Activated naive CD4-positive, alpha-beta T cell treated with anti-CD3 and anti-CD28 coated beads for 36 hours (primary cell): ENCODE measurements around the gene HMGN1. TPM values are rescaled to one million over a fixed set of nuclear protein-coding genes. Genes with fewer than 3 reads are reported as not detected.

Experiments used
- CTCF ChIA-PET: fragments of 350-600 bp; sonication (Branson Sonifier 250); formaldehyde crosslinking; loops from one replicate; lab custom pipeline; 2021; ENCODE audit warnings: antibody characterized with exemption; lab: Charles Lee
- DNase-seq: peaks from one replicate; pipeline ENCODE4 v3.0.0-alpha.2; 2020
- H3K27ac Mint-ChIP-seq: one replicate; pipeline ENCODE4 v1.8.0; 2021; ENCODE audit warnings: mild to moderate bottlenecking, mixed read lengths
- H3K27me3 Mint-ChIP-seq: one replicate; pipeline ENCODE4 v1.8.0; 2021; ENCODE audit warnings: low read depth, mixed read lengths
- H3K36me3 Mint-ChIP-seq: one replicate; pipeline ENCODE4 v1.8.0; 2021; ENCODE audit warnings: low read depth, mixed read lengths
- H3K4me1 Mint-ChIP-seq: one replicate; pipeline ENCODE4 v1.8.0; 2021; ENCODE audit warnings: low read depth, mixed read lengths
- H3K4me3 Mint-ChIP-seq: one replicate; pipeline ENCODE4 v1.8.0; 2021; ENCODE audit warnings: mild to moderate bottlenecking, moderate library complexity, mixed read lengths
- H3K9me3 Mint-ChIP-seq: one replicate; pipeline ENCODE4 v1.8.0; 2021; ENCODE audit warnings: mixed read lengths
- intact Hi-C: fragments of 100-400 bp; cut with micrococcal nuclease; formaldehyde crosslinking; loops from one replicate; pipeline ENCODE4 v1.15.1; 2023
- total RNA-seq, 2 experiments: library from RNA; stranded (reverse); gene quantifications; one replicate each; pipeline ENCODE4 v1.2.3, GENCODE V29; 2021

Gene HMGN1
- total RNA-seq, 2 experiments from 2014 or later: 527 to 529 TPM

DNA sequence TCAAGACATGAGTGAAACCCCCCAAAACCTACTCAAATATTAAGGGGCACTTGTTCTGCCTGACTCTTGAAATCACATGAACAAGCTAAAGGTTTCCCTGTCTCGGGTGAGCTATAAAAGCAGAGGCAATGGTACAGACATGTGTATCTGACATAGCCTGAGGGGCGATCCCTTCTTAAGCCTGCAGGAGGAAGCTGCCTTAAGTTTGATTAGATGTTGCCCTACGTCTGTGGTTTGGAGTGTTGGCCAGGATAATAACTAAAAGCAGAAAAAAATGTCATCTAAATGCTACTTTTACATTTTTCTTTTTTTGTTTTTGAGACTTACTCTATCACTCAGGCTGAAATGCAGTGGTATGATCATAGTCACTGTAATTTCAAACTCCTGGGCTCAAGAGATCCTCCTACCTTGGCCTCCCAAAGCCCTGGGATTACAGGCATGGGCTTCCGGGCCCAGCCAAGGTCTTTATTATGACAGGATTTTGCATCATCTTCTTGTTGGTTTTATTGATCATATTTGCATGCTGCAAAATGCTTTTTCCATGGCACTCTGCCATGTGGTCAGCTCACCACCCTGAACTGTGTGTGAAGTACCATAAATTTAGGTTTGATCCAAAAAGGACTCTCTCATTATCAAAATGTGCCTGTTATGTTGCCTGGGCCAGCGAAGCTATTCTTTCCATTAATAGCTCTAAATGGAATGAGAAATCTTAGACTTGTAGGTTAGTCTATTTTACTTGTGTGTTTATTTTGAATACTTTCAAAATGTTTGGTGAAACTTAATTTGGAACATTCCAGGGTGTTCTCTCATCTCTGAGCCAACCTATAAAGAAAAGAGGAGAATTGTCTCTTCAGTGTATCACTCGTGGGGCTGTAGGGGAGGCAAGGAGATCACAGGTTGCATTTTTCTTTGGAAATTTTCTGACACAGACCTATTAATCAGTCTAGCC lies 15.0 kb upstream of the HMGN1 start:
- H3K4me1 Mint-ChIP-seq: no peaks in the 10 kb centered on the region
- DNase-seq: no peak
- H3K9me3 Mint-ChIP-seq: no peaks in the 10 kb centered on the region
- H3K27me3 Mint-ChIP-seq: no peaks in the 10 kb centered on the region
- H3K27ac Mint-ChIP-seq: no peak overlapping the region
- intact Hi-C loops: no loop called here
- no peak overlapping the region for H3K4me3 Mint-ChIP-seq
- CTCF ChIA-PET: interaction anchor here (0.6 kb wide), 1 partner anchor 618 kb away, joined by 3 read pairs; no protein-coding TSS in a partner anchor
- H3K36me3 Mint-ChIP-seq: no peaks in the 10 kb centered on the region

DNA sequence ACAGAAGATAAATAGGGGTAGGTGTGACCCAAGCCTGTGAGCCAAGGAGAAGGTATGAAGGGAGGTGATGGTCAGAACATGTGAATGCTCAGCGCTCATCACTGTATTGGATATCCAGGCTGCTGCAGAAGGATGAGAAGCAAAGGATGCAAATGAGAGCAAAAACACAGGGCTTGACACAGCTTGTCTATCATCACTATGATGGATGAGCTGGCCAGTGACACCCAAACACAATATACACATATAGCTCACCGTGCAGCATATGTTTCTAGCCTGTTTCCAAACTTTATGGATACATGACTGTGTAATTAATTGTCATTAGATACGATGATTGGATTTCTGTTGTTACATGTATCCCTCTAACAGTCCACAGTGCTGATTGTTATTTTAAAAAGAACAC lies 13.8 kb upstream of the HMGN1 start:
- intact Hi-C loops: no loop called here
- CTCF ChIA-PET: no interaction called here
- Mint-ChIP-seq H3K9me3 (no peaks in the 10 kb centered on the region), H3K4me1 (no peaks in the 10 kb centered on the region), H3K27ac (no peak overlapping the region), H3K4me3 (no peak overlapping the region), H3K36me3 (no peaks in the 10 kb centered on the region), H3K27me3 (no peaks in the 10 kb centered on the region)
- DNase-seq: no peak

DNA sequence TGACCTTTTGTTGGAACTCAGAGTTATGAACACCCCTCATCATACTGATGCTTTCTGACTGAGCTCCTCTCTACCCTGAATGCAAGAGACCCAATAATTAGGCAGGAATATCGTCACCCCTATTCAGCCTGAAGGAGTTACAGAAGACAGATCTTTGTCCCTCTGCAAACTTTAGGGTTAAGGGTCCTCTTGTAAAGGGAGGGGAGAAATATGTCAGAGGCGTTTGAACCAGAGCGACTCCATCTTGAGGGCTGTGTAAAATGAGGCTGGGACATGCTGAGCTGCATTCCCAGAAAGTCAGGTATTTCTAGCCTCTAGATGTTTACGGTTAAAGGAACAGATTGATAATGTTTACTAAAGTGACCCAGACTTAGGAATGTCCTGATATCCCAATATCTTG lies 10.5 kb upstream of the HMGN1 start:
- CTCF ChIA-PET: interaction anchor here (0.6 kb wide), 1 partner anchor 10 kb away, joined by 7 read pairs; no protein-coding TSS in a partner anchor
- H3K4me3 Mint-ChIP-seq: no peak overlapping the region
- no peaks in the 10 kb centered on the region for H3K36me3 Mint-ChIP-seq
- H3K27me3 Mint-ChIP-seq: no peaks in the 10 kb centered on the region
- H3K4me1 Mint-ChIP-seq: no peaks in the 10 kb centered on the region
- no peaks in the 10 kb centered on the region for H3K9me3 Mint-ChIP-seq
- no peak for DNase-seq
- intact Hi-C loops: no loop called here
- H3K27ac Mint-ChIP-seq: no peak overlapping the region

DNA sequence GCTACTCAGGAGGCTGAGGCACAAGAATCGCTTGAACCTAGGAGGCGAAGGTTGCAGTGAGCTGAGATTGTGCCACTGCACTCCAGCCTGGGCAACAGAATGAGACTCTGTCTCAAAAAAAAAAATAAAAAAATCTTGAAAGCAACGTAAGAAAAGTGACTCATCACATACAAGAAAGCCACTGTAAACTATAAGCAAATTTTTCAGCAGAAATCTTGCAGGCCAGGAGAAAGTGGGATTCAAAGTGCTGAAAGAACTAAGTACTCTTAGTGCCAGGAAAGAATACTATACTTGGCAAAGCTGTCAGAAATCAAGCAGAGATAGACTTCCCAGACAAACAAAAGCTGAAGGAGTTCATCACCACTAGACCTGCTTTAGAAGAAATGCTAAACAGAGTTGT lies 4.4 kb upstream of the HMGN1 start:
- Mint-ChIP-seq H3K27ac (no peak overlapping the region), H3K27me3 (no peaks in the 10 kb centered on the region), H3K4me3 (no peak overlapping the region), H3K9me3 (no peaks in the 10 kb centered on the region), H3K36me3 (no peaks in the 10 kb centered on the region), H3K4me1 (peaks cover 4% of the 10 kb centered on the region)
- DNase-seq: no peak
- CTCF ChIA-PET: no interaction called here
- intact Hi-C loops: no loop called here

DNA sequence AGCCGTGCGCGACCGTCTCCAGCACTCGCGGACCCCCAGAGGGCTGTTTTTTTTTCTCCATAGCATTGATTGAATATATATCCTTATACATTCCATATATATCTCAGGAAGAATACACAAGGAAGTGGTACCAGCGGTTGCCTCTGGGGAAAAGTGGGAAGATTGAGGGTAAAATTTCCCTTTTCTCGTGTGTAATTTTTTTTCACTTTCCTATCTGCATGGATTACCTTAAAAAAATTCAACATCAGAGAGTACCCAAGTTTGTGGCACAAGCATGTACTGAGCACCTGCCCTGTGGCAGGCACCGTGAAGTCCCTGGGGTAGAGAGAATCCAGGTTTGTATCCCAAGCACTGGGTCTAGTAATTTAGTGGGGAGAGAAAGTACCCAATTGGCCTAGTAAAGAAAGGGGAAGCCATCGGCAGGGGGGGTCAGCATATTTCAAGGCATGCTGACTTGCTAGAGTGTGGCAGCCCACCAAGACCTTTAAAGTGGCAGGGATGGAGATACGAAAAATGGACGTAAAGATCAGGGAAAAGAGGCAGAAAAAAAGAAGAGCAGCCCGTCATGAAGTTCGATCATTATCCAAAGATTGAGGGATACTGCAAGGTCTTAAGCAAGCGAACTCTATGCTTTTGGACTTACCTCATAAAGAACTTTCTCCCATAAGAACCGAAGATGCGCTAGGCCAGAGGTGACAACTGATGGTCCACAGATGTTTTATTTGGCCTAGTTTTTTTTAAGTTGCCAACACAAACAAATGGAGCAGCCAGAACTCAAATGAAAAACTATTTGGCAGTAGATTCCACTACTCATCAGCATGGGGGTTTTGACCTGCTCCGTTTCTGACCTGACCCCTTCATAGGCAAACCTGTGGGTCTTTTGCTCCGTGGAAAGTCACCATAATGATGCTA lies 1.5 kb upstream of the HMGN1 start:
- Mint-ChIP-seq H3K9me3 (no peaks in the 10 kb centered on the region), H3K4me1 (peaks cover 25% of the 10 kb centered on the region), H3K27me3 (no peaks in the 10 kb centered on the region), H3K36me3 (peaks cover 18% of the 10 kb centered on the region), H3K27ac (peak overlapping the region; percentile 99), H3K4me3 (peak overlapping the region; percentile 99)
- DNase-seq: no peak
- intact Hi-C loops: no loop called here
- CTCF ChIA-PET: interaction anchor here (0.6 to 2.1 kb wide), 3 partner anchors 30 to 37 kb away, joined by 3 to 8 read pairs (median 4); partner anchors contain the start of gene BRWD1

DNA sequence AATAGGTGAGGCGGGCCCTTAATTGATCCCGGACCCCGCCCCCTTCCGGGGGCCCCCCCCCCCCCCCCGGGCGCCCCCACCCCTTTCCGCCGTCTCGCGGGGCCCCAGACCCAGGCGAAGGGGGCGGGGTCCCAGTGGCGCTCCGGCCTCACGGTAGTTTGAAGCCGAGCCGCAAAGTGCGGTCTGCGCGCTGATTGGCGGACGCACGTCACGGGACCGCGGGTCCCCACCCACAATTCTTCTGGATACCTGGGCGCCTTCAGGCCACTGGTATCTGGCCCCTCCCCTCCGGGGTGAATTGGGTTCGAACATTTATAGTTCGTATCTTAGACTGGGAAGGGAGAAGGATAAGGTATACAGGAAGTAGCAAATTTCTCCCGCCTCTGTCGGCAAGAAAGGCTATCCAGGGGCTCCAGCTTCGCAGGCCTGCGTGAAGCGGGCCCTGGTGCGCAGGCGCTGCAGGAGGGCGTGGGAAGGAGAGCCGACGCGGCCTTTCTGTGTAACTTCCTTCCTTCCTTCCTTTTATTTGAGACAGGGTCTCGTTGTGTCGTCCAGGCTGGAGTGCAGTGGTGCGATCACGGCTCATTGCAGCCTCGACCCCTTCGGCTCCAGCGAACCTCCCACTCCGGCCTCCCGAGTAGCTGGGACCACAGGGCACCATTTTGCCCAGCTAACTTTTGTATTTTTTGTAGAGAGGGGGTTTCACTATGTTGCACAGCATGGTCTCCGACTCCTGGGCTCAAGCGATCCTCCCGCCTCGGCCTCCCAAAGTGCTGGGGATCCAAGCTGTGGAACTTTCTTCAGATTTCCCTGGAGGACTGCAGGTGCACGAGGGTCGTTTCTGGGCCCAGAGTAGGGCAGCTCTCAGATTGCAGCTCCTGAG lies 564 bp upstream of the HMGN1 start:
- intact Hi-C loops: loop anchor here (1.0 kb wide), 7 partner anchors 31 to 582 kb away; partner anchors contain the start of genes ETS2, LCA5L and PSMG1
- Mint-ChIP-seq H3K4me3 (peak overlapping the region; percentile 99), H3K27me3 (no peaks in the 10 kb centered on the region), H3K9me3 (no peaks in the 10 kb centered on the region), H3K4me1 (peaks cover 32% of the 10 kb centered on the region), H3K36me3 (peaks cover 25% of the 10 kb centered on the region), H3K27ac (peak overlapping the region; percentile 99)
- DNase-seq: peak; percentile 98
- CTCF ChIA-PET: interaction anchor here (0.6 to 2.1 kb wide), 4 partner anchors 31 to 39 kb away, joined by 3 to 8 read pairs (median 4); partner anchors contain the start of gene BRWD1

DNA sequence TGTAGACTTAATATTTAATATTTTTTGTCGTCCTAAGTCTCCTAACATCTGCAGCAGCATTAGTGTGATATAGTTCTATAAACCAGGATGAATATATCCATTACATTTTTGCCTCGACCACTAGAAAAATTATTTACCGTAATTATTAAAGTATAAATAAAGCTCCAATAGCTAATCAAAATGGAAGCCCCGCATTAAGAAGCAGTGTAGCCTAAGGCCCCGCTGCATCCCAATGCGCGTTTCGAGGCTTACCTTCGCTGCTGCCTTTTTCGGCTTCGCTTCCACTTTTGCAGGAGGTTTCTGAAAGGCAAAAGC lies 891 bp downstream of the HMGN1 start:
- Mint-ChIP-seq H3K9me3 (no peaks in the 10 kb centered on the region), H3K4me3 (peak overlapping the region; percentile 84), H3K4me1 (peaks cover 33% of the 10 kb centered on the region), H3K36me3 (peaks cover 36% of the 10 kb centered on the region), H3K27ac (peak overlapping the region; percentile 87), H3K27me3 (no peaks in the 10 kb centered on the region)
- CTCF ChIA-PET: interaction anchor here (0.6 to 2.1 kb wide), 7 partner anchors 30 to 330 kb away, joined by 3 to 8 read pairs (median 4); partner anchors contain the start of gene PSMG1
- DNase-seq: no peak
- intact Hi-C loops: no loop called here

DNA sequence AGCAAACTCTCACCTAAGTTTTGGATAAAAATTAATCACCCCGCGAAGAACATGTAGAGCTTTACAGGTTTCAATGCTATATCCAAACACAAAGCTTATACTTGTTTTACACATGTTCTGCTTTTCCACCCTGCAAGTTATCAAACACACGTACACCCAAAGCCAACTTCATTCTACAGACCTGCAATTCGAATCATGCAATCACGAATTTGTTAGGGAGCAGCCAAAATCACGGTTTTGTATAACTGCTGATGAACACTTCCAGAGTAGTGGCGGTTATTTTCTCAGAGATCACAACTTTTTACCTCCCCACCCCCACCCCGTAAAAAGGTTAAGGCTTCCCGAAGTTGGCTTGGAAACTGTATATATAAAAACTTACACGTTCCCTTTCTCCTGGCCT lies 1.4 kb downstream of the HMGN1 start:
- Mint-ChIP-seq H3K4me1 (peaks cover 33% of the 10 kb centered on the region), H3K9me3 (no peaks in the 10 kb centered on the region), H3K27ac (peak overlapping the region; percentile 87), H3K27me3 (no peaks in the 10 kb centered on the region), H3K36me3 (peaks cover 38% of the 10 kb centered on the region), H3K4me3 (peak overlapping the region; percentile 84)
- intact Hi-C loops: no loop called here
- no peak for DNase-seq
- CTCF ChIA-PET: interaction anchor here (0.8 to 2.1 kb wide), 5 partner anchors 30 to 96 kb away, joined by 3 to 7 read pairs (median 4); no protein-coding TSS in a partner anchor

DNA sequence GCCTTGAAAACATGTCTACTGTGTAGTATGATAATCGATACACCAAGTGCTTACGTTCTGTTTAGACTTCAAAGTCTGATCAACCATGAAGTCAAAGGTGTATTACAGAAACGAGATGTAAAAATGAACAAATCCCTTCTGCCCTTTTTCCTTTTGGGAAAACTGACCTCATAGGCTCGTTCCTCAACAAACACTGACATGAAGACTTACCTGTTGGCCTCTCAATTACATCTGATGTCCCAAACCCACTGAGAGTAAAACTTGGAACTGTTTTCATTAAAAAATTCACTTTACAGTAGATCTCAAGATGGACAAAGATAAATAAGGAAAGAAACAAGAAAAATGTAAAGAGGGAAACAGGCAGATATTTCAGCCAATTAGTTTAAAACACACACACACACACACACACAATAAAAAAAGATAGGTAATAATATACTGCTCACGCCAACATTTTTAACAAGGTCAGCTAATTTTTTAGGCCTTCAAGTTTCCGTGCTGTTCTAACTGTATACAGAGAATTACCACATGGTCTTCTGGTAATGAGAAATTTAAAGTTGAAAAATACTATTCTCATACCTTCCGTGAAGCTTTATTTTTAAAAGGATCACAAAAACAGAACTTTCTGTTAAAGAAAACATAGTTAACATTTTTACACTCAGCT lies 2.1 kb downstream of the HMGN1 start:
- Mint-ChIP-seq H3K4me3 (peak overlapping the region; percentile 65), H3K27ac (peak overlapping the region; percentile 75), H3K9me3 (no peaks in the 10 kb centered on the region), H3K4me1 (peaks cover 33% of the 10 kb centered on the region), H3K27me3 (no peaks in the 10 kb centered on the region), H3K36me3 (peaks cover 44% of the 10 kb centered on the region)
- CTCF ChIA-PET: interaction anchor here (0.6 to 2.1 kb wide), 6 partner anchors 29 to 500 kb away, joined by 3 to 8 read pairs (median 4); no protein-coding TSS in a partner anchor
- intact Hi-C loops: no loop called here
- no peak for DNase-seq

DNA sequence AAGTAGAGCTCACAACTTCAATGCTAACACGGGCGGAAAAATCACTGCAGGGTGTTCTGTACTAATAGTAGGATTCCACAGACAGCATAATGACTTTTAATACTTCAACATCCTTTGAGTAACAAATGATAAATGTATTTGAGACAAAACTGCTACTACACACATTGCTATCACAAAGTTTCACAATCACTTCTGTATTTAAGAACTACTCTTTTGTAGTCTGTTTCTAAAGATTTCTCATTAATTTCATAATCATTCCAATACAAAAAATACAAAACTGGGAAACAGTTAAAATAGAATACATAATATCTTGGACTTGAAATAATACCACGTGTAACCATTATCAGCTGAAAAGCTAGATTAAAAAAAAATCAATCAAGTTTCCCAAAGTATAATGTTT lies 2.7 kb downstream of the HMGN1 start:
- intact Hi-C loops: no loop called here
- peak overlapping the region; percentile 65 for H3K4me3 Mint-ChIP-seq
- H3K36me3 Mint-ChIP-seq: peaks cover 50% of the 10 kb centered on the region
- H3K9me3 Mint-ChIP-seq: no peaks in the 10 kb centered on the region
- H3K4me1 Mint-ChIP-seq: peaks cover 33% of the 10 kb centered on the region
- H3K27me3 Mint-ChIP-seq: no peaks in the 10 kb centered on the region
- H3K27ac Mint-ChIP-seq: peak overlapping the region; percentile 75
- DNase-seq: no peak
- CTCF ChIA-PET: interaction anchor here (0.6 to 1.8 kb wide), 4 partner anchors 29 to 499 kb away, joined by 3 to 8 read pairs (median 4); no protein-coding TSS in a partner anchor

DNA sequence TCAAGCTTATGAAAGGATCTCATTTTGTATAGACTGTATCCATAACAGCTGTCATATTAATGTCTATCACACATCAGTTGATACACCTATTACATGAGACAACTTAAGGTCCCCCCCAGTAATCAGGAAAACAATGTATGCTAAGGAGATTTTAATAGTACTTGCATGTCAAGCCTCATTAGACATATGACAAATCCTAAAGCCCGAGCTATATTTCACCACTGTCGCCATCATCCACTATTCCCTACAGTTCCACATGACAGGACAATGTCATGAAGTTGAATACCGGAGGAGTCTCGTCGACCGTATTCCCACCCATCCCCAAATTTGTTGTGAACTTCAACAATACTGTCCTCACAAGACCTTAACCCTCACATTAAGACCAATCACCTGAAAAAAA lies 3.4 kb downstream of the HMGN1 start:
- CTCF ChIA-PET: interaction anchor here (1.6 kb wide), 1 partner anchor 42 kb away, joined by 8 read pairs; no protein-coding TSS in a partner anchor
- Mint-ChIP-seq H3K4me1 (peaks cover 32% of the 10 kb centered on the region), H3K9me3 (no peaks in the 10 kb centered on the region), H3K27me3 (no peaks in the 10 kb centered on the region), H3K4me3 (no peak overlapping the region), H3K36me3 (peaks cover 55% of the 10 kb centered on the region), H3K27ac (no peak overlapping the region)
- intact Hi-C loops: no loop called here
- no peak for DNase-seq
